ENCODE measurements around the gene CTTNBP2NL.

DNA sequence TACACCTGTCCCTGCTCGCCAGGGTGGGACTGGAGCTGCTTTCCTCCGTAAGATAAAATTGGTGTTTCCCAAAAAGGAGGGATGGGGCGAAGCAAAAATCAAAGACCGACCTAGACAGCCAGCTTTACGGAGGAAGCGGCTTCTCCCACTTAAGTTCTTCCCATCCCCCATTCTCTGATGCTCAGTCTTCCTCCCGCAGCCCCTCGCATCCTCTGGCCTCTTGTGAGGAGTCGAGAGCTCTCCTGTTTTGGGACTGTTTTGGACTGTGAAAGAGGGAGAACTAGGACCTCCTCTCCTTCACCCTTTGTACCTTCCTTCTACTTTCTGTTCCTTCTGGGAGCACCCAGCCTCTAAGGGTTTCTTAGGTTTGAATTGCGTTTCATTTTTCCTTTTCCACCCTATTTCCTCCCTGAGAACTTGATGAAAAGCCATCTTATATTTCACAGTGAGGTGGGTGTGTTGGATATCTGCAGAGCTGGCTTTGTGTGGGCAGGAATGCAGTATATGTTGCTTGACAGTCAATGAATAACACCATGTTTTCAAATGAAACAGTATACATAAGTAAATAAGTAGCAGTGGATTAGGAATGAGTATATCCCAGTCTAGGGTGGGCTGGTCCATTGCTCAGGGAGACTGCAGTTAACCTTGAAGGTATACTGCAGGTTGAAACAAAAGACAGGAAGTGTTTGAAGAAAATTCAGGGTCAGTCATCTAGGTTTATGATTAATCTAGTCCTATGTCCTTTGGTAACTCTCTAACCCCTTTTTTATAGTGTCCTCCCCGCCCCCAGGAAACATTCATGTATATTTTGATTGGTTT lies 848 bp downstream of the CTTNBP2NL start:
- no peak for TF ChIP-seq POLR2A (IDR thresholded peaks at IDR 0.05; ENCODE audit: low read length)
- no peak for TF ChIP-seq GATA1 (IDR thresholded peaks at IDR 0.05; ENCODE audit: low read depth, low read length)

Measured in erythroblast (primary cell).